HepG2 (cell line): ENCODE data around the gene ARFGAP3. TPM values are rescaled to one million over a fixed set of nuclear protein-coding genes. Genes with fewer than 3 reads are reported as not detected.
A peak's percentile ranks its signal among the peaks of the same experiment; 100 is the strongest.

ENCODE experiments used
- HES4 ChIP-seq: sonication (generic); formaldehyde crosslinking; IDR thresholded peaks from 2 replicates; pipeline ENCODE4 v1.9.0; 2021; ENCODE audit warnings: mild to moderate bottlenecking, missing genetic modification reagents, borderline replicate concordance
- JUN ChIP-seq: sonication (generic); formaldehyde crosslinking; IDR thresholded peaks from 2 replicates; pipeline ENCODE4 v1.4.0; 2020; ENCODE audit warnings: mild to moderate bottlenecking, missing genetic modification reagents
- MED13 ChIP-seq: sonication (generic); formaldehyde crosslinking; IDR thresholded peaks from 2 replicates; pipeline ENCODE4 v1.5.0; 2020; ENCODE audit warnings: missing genetic modification reagents
- SMARCC2 ChIP-seq: fragments of 450-650 bp; IDR thresholded peaks from 2 replicates; pipeline ENCODE4 v1.6.1; 2017; ENCODE audit warnings: antibody characterized with exemption, mild to moderate bottlenecking
- SP4 ChIP-seq: sonication (generic); formaldehyde crosslinking; IDR thresholded peaks from 2 replicates; pipeline ENCODE4 v1.8.1; 2023; ENCODE audit warnings: mild to moderate bottlenecking, missing genetic modification reagents
- SRSF9 ChIP-seq: fragments of 200-400 bp; formaldehyde crosslinking; IDR thresholded peaks from 2 replicates; pipeline ENCODE4 v1.6.1; 2018; ENCODE audit warnings: borderline replicate concordance, mild to moderate bottlenecking, low read depth, low read length; ENCODE audit not compliant: insufficient read depth, poor library complexity, severe bottlenecking
- TAF1 ChIP-seq: sonication (generic); formaldehyde crosslinking; IDR thresholded peaks from 2 replicates; pipeline ENCODE4 v1.4.0; 2020; ENCODE audit warnings: missing genetic modification reagents
- TSC22D2 ChIP-seq: sonication (generic); formaldehyde crosslinking; IDR thresholded peaks from 2 replicates; pipeline ENCODE4 v1.5.1; 2020; ENCODE audit warnings: missing genetic modification reagents, mild to moderate bottlenecking, borderline replicate concordance
- ZFP41 ChIP-seq: sonication (generic); formaldehyde crosslinking; IDR thresholded peaks from 2 replicates; pipeline ENCODE4 v1.4.0; 2020; ENCODE audit warnings: mild to moderate bottlenecking, missing genetic modification reagents, borderline replicate concordance
- ZNF101 ChIP-seq: sonication (generic); formaldehyde crosslinking; IDR thresholded peaks from 2 replicates; pipeline ENCODE4 v1.4.0; 2020; ENCODE audit warnings: mild to moderate bottlenecking, low read depth, missing genetic modification reagents, borderline replicate concordance
- ZNF234 ChIP-seq: sonication (generic); formaldehyde crosslinking; conservative IDR thresholded peaks from 2 replicates; pipeline ENCODE4 v1.5.1; 2020; ENCODE audit warnings: mild to moderate bottlenecking, missing genetic modification reagents
- ZNF614 ChIP-seq: IDR thresholded peaks from 2 replicates; pipeline ENCODE4 v1.6.1; 2018; ENCODE audit warnings: missing biosample characterization, missing genetic modification reagents, inconsistent platforms, borderline replicate concordance
- ZSCAN20 ChIP-seq: sonication (generic); formaldehyde crosslinking; IDR thresholded peaks from 2 replicates; pipeline ENCODE4 v1.4.0; 2020; ENCODE audit warnings: missing genetic modification reagents, mild to moderate bottlenecking, borderline replicate concordance
- ZZZ3 ChIP-seq: sonication (generic); formaldehyde crosslinking; IDR thresholded peaks from 2 replicates; pipeline ENCODE4 v1.4.0; 2020; ENCODE audit warnings: missing genetic modification reagents, mild to moderate bottlenecking, borderline replicate concordance
- polyA plus RNA-seq, 8 experiments: library from polyadenylated mRNA; depleted of rRNA in 3 of 8; stranded (reverse) in 7 of 8; unstranded in 1 of 8; fragments of >200 nt; fragmentation: Illumina TruSeq in 4 of 8; extraction: Trizol in 4 of 8; gene quantifications; 2 replicates each; pipeline versions ENCODE4 v1.2.1 to v1.2.3, GENCODE V29; 2011 to 2016; ENCODE audit warnings: low read depth in 4 of 8, missing spikeins in 1 of 8, mixed read lengths in 1 of 8; ENCODE audit not compliant: insufficient read depth in 1 of 8
- total RNA-seq, 5 experiments: library from RNA; depleted of rRNA; stranded (reverse); fragments of >200 nt; fragmentation: Illumina TruSeq; extraction: Trizol; gene quantifications; 2 replicates each; pipeline ENCODE4 v1.2.3, GENCODE V29; 2016; ENCODE audit warnings: low read depth in 1 of 5
- TF ChIP-seq, protein P1 (sequence below), 2 experiments: sonication (generic) in 1 of 2; formaldehyde crosslinking in 1 of 2; IDR thresholded peaks; 2 replicates each; pipeline versions ENCODE4 v1.6.1 to v1.9.0; 2014 to 2022; ENCODE audit warnings: antibody characterized with exemption in 1 of 2, borderline replicate concordance in 1 of 2, inconsistent platforms in 1 of 2, low read depth in 1 of 2, missing genetic modification reagents in 1 of 2
- TF ChIP-seq, protein P2 (sequence below): sonication (generic); formaldehyde crosslinking; IDR thresholded peaks from 2 replicates; pipeline ENCODE4 v1.4.0; 2020; ENCODE audit warnings: mild to moderate bottlenecking, missing genetic modification reagents, borderline replicate concordance
- TF ChIP-seq, protein P3 (sequence below): sonication (generic); formaldehyde crosslinking; IDR thresholded peaks from 2 replicates; pipeline ENCODE4 v1.8.1; 2023; ENCODE audit warnings: missing genetic modification reagents, mild to moderate bottlenecking, borderline replicate concordance
- TF ChIP-seq, protein P4 (sequence below): IDR thresholded peaks from 2 replicates; pipeline ENCODE4 v1.6.1; 2016; ENCODE audit warnings: low read depth, control low read depth

Gene ARFGAP3
- total and polyA plus RNA-seq, 2 of the 13 experiments (the other 11 are each of a cell fraction or from before 2014, with no cell fraction given) = 41.7 to 61.6 TPM

DNA sequence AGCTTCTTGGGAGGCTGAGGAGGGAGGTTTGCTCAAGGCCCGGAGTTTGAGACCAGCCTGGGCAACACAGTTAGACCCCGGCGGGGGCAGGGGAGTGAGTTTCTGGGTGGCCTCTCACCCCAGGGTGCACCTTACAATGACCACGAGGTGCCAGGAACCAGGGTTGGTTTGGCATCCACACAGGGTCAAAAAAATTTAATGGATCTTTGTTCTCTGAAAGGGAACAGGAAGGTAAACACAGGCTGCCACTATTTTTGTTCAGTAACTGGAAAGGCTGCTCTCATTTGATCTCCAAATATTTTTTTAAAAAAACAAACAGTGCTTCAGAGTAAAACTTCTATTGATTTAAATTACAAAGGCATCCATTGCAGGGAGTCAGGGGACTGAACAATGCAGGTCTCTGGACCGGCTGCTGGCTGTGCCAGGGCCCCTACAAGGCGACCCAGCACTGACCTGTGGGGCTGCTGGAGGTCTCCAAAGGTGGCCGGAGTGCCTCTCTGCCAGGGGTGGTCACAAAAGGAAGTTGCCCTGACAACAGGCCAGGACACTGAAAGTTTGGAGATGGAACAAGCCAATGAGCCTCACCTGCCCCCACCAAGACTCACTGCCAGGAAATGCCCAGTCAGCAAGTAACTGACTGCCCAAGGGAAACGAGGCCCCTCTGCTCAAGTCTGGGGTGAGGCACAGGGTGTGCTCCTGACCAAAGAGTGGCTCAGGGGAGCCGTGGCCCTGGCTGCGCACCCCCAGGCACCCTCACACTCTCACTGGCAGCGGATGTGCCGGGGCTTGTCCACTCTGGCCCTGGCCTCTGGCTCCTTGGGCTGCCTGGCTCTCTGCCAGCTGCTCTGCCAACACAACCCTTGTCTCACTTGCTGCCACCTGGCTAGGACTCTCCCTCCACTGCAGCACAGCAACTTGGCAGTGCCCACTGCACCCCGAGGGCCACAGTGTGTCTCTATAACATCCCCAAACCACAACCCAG, 51.8 kb downstream of the ARFGAP3 start (continued):
- TF ChIP-seq, protein P1, sequence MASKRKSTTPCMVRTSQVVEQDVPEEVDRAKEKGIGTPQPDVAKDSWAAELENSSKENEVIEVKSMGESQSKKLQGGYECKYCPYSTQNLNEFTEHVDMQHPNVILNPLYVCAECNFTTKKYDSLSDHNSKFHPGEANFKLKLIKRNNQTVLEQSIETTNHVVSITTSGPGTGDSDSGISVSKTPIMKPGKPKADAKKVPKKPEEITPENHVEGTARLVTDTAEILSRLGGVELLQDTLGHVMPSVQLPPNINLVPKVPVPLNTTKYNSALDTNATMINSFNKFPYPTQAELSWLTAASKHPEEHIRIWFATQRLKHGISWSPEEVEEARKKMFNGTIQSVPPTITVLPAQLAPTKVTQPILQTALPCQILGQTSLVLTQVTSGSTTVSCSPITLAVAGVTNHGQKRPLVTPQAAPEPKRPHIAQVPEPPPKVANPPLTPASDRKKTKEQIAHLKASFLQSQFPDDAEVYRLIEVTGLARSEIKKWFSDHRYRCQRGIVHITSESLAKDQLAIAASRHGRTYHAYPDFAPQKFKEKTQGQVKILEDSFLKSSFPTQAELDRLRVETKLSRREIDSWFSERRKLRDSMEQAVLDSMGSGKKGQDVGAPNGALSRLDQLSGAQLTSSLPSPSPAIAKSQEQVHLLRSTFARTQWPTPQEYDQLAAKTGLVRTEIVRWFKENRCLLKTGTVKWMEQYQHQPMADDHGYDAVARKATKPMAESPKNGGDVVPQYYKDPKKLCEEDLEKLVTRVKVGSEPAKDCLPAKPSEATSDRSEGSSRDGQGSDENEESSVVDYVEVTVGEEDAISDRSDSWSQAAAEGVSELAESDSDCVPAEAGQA (IDR thresholded peaks at IDR 0.05; ENCODE audit: low read depth) = no peak
- TF ChIP-seq, protein P1 (CRISPR knock-in tag; IDR thresholded peaks at IDR 0.05; ENCODE audit: borderline replicate concordance) = no peak
- TF ChIP-seq, protein P2, sequence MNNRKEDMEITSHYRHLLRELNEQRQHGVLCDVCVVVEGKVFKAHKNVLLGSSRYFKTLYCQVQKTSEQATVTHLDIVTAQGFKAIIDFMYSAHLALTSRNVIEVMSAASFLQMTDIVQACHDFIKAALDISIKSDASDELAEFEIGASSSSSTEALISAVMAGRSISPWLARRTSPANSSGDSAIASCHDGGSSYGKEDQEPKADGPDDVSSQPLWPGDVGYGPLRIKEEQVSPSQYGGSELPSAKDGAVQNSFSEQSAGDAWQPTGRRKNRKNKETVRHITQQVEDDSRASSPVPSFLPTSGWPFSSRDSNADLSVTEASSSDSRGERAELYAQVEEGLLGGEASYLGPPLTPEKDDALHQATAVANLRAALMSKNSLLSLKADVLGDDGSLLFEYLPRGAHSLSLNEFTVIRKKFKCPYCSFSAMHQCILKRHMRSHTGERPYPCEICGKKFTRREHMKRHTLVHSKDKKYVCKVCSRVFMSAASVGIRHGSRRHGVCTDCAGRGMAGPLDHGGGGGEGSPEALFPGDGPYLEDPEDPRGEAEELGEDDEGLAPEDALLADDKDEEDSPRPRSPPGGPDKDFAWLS (CRISPR knock-in tag) = no peak
- TF ChIP-seq MED13 (CRISPR knock-in tag) (peak; percentile 43; the same call in 1 of the 2 replicates), SRSF9 (no peak), HES4 (CRISPR knock-in tag) (no peak), ZZZ3 (CRISPR knock-in tag) (peak; percentile 56; the same call in 1 of the 2 replicates), ZNF614 (CRISPR knock-in tag) (no peak), ZSCAN20 (CRISPR knock-in tag) (no peak), ZNF101 (no peak), SMARCC2 (no peak), TAF1 (CRISPR knock-in tag) (no peak), ZNF234 (no peak), ZFP41 (no peak), TSC22D2 (CRISPR knock-in tag) (no peak), SP4 (CRISPR knock-in tag) (no peak), JUN (CRISPR knock-in tag) (no peak)
- TF ChIP-seq, protein P3, sequence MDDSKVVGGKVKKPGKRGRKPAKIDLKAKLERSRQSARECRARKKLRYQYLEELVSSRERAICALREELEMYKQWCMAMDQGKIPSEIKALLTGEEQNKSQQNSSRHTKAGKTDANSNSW (CRISPR knock-in tag) = no peak
- TF ChIP-seq, protein P4, sequence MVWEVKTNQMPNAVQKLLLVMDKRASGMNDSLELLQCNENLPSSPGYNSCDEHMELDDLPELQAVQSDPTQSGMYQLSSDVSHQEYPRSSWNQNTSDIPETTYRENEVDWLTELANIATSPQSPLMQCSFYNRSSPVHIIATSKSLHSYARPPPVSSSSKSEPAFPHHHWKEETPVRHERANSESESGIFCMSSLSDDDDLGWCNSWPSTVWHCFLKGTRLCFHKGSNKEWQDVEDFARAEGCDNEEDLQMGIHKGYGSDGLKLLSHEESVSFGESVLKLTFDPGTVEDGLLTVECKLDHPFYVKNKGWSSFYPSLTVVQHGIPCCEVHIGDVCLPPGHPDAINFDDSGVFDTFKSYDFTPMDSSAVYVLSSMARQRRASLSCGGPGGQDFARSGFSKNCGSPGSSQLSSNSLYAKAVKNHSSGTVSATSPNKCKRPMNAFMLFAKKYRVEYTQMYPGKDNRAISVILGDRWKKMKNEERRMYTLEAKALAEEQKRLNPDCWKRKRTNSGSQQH (CRISPR knock-in tag) = no peak
